Smooth muscle cell (in vitro differentiated cells): ENCODE results near the gene RASAL2. TPM values are rescaled to one million over a fixed set of nuclear protein-coding genes. Genes with fewer than 3 reads are reported as not detected.

ENCODE experiments used
- DNase-seq: peaks from one replicate; lab custom pipeline; 2025; ENCODE audit not compliant: unreplicated experiment; lab: John Stamatoyannopoulos, UW
- H2AFZ ChIP-seq: fragments of 200-600 bp; sonication (generic); 2 replicates; pipeline ENCODE4 v1.6.0; 2016; ENCODE audit warnings: antibody characterized with exemption, low read depth, mild to moderate bottlenecking
- H3F3A ChIP-seq: fragments of 200-600 bp; sonication (generic); 2 replicates; pipeline ENCODE4 v1.6.0; 2017; ENCODE audit warnings: antibody characterized with exemption, low read depth
- H3K27ac ChIP-seq: fragments of 200-600 bp; sonication (generic); 2 replicates; pipeline ENCODE4 v1.5.1; 2016; ENCODE audit warnings: low read depth, mild to moderate bottlenecking
- H3K27me3 ChIP-seq: fragments of 200-600 bp; sonication (generic); 2 replicates; pipeline ENCODE4 v1.6.1; 2016; ENCODE audit warnings: low read depth, mild to moderate bottlenecking
- H3K36me3 ChIP-seq: fragments of 200-600 bp; sonication (generic); 2 replicates; pipeline ENCODE4 v1.5.1; 2016; ENCODE audit warnings: low read depth
- H3K4me1 ChIP-seq: fragments of 200-600 bp; sonication (generic); 2 replicates; pipeline ENCODE4 v1.5.1; 2016; ENCODE audit warnings: low read depth
- H3K4me2 ChIP-seq: fragments of 200-600 bp; sonication (generic); 2 replicates; pipeline ENCODE4 v1.6.0; 2016; ENCODE audit warnings: mild to moderate bottlenecking
- H3K4me3 ChIP-seq: fragments of 200-600 bp; sonication (generic); 2 replicates; pipeline ENCODE4 v1.5.1; 2016; ENCODE audit warnings: mild to moderate bottlenecking
- H3K79me2 ChIP-seq: fragments of 200-600 bp; sonication (generic); 2 replicates; pipeline ENCODE4 v1.6.0; 2016; ENCODE audit warnings: low read depth, mild to moderate bottlenecking
- H3K9ac ChIP-seq: fragments of 200-600 bp; sonication (generic); 2 replicates; pipeline ENCODE4 v1.6.0; 2016; ENCODE audit warnings: low read depth
- H3K9me3 ChIP-seq: fragments of 200-600 bp; sonication (generic); replicated peaks from 2 replicates; pipeline ENCODE4 v1.5.1; 2016; ENCODE audit warnings: low read depth
- H4K20me1 ChIP-seq: fragments of 200-600 bp; sonication (generic); 2 replicates; pipeline ENCODE4 v1.6.0; 2016; ENCODE audit warnings: low read depth
- WGBS: methylation state at CpG from one replicate; pipeline ENCODE4 v1.1.7; 2016; ENCODE audit warnings: low lambda C conversion rate; 5-methylcytosine and 5-hydroxymethylcytosine counted together
- polyA plus RNA-seq: library from polyadenylated mRNA; unstranded; fragments of >200 nt; fragmentation: Nextera tagmentation; extraction: Ambion mirVana; gene quantifications from 2 replicates; pipeline ENCODE4 v1.2.1, GENCODE V29; 2016
- total RNA-seq: library from RNA; depleted of rRNA; stranded (reverse); fragments of >200 nt; gene quantifications from 2 replicates; pipeline ENCODE4 v1.2.3, GENCODE V29; 2014
- TF ChIP-seq, protein P1 (sequence below): fragments of 200-600 bp; sonication (generic); IDR thresholded peaks from 2 replicates; pipeline ENCODE4 v1.5.1; 2017; ENCODE audit warnings: borderline replicate concordance, mild to moderate bottlenecking, antibody characterized with exemption; ENCODE audit not compliant: insufficient read depth, poor library complexity, severe bottlenecking

The RASAL2 gene
- total and polyA plus RNA-seq, 2 experiments from 2014 or later, result 4.3 to 17.6 TPM

GRCh38 chr1:178160736-178161475 lies 67.0 kb downstream of the RASAL2 start:
- DNase-seq, result no peak
- H3K4me2 ChIP-seq, result no peak overlapping the region
- H3K36me3 ChIP-seq, result no peaks in the 10 kb centered on the region
- 76% methylated on average over 6 of the region's 6 CpGs for WGBS
- H3F3A ChIP-seq, result no peaks in the 10 kb centered on the region
- TF ChIP-seq, protein P1, sequence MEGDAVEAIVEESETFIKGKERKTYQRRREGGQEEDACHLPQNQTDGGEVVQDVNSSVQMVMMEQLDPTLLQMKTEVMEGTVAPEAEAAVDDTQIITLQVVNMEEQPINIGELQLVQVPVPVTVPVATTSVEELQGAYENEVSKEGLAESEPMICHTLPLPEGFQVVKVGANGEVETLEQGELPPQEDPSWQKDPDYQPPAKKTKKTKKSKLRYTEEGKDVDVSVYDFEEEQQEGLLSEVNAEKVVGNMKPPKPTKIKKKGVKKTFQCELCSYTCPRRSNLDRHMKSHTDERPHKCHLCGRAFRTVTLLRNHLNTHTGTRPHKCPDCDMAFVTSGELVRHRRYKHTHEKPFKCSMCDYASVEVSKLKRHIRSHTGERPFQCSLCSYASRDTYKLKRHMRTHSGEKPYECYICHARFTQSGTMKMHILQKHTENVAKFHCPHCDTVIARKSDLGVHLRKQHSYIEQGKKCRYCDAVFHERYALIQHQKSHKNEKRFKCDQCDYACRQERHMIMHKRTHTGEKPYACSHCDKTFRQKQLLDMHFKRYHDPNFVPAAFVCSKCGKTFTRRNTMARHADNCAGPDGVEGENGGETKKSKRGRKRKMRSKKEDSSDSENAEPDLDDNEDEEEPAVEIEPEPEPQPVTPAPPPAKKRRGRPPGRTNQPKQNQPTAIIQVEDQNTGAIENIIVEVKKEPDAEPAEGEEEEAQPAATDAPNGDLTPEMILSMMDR, result no peak
- no peaks in the 10 kb centered on the region for H3K27me3 ChIP-seq
- no peak overlapping the region for H3K27ac ChIP-seq
- H3K4me3 ChIP-seq, result no peak overlapping the region
- H3K79me2 ChIP-seq, result peaks cover 54% of the 10 kb centered on the region
- peaks cover 69% of the 10 kb centered on the region for H4K20me1 ChIP-seq
- no peak overlapping the region for H2AFZ ChIP-seq
- no peaks in the 10 kb centered on the region for H3K9me3 ChIP-seq
- no peak overlapping the region for H3K9ac ChIP-seq
- H3K4me1 ChIP-seq, result no peaks in the 10 kb centered on the region

DNA sequence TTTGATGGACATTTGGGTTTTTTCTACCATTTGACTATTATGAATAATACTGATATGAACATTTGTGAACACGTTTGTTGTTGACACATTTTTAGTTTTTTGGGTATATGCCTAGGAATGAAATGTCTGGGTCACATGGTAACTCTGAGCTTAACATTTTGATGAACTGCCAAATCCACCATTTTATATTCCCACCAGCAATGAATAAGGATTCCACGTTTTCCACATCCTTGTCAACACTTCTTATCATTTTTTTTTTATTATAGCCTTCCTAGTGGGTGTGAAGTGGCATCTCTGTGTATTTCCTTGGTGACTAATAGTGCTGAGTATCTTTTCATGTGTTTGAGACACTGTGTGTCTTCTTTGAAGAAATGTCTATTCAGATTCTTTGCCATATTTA lies 67.6 kb downstream of the RASAL2 start:
- no peak overlapping the region for H3K4me2 ChIP-seq
- H3K4me1 ChIP-seq, result no peaks in the 10 kb centered on the region
- no peak for DNase-seq
- TF ChIP-seq, protein P1, result no peak
- no peaks in the 10 kb centered on the region for H3K36me3 ChIP-seq
- no peak overlapping the region for H3K4me3 ChIP-seq
- H3K27me3 ChIP-seq, result no peaks in the 10 kb centered on the region
- 61% methylated on average over 2 of the region's 2 CpGs for WGBS
- no peak overlapping the region for H3K9ac ChIP-seq
- no peak overlapping the region for H3K27ac ChIP-seq
- no peaks in the 10 kb centered on the region for H3K9me3 ChIP-seq
- peaks cover 48% of the 10 kb centered on the region for H3K79me2 ChIP-seq
- H2AFZ ChIP-seq, result no peak overlapping the region
- no peaks in the 10 kb centered on the region for H3F3A ChIP-seq
- peaks cover 66% of the 10 kb centered on the region for H4K20me1 ChIP-seq

- H3K9ac ChIP-seq, result no peak overlapping the region
- no peak overlapping the region for H2AFZ ChIP-seq
- H3K27me3 ChIP-seq, result no peaks in the 10 kb centered on the region
- H3F3A ChIP-seq, result no peaks in the 10 kb centered on the region
- H3K4me2 ChIP-seq, result no peak overlapping the region
- no peak overlapping the region for H3K4me3 ChIP-seq
- no peak for DNase-seq
- WGBS, result 100% methylated on average over 1 of the region's 1 CpG
- no peaks in the 10 kb centered on the region for H3K9me3 ChIP-seq
- no peaks in the 10 kb centered on the region for H3K36me3 ChIP-seq
- peaks cover 55% of the 10 kb centered on the region for H4K20me1 ChIP-seq
- H3K27ac ChIP-seq, result no peak overlapping the region
- H3K79me2 ChIP-seq, result peaks cover 49% of the 10 kb centered on the region
- TF ChIP-seq, protein P1, result no peak
- H3K4me1 ChIP-seq, result no peaks in the 10 kb centered on the region
These were observed 71.3 kb downstream of the RASAL2 start for GRCh38 chr1:178165196-178165595.
